ENCODE results near the gene PTPRA.
A peak's percentile ranks its signal among the peaks of the same experiment; 100 is the strongest.
"Not testable (repeated sequence)": the region's sequence is repeated elsewhere in the genome, so short reads cannot be mapped to it uniquely, and the experiment has no call there.

The PTPRA gene, protein sequence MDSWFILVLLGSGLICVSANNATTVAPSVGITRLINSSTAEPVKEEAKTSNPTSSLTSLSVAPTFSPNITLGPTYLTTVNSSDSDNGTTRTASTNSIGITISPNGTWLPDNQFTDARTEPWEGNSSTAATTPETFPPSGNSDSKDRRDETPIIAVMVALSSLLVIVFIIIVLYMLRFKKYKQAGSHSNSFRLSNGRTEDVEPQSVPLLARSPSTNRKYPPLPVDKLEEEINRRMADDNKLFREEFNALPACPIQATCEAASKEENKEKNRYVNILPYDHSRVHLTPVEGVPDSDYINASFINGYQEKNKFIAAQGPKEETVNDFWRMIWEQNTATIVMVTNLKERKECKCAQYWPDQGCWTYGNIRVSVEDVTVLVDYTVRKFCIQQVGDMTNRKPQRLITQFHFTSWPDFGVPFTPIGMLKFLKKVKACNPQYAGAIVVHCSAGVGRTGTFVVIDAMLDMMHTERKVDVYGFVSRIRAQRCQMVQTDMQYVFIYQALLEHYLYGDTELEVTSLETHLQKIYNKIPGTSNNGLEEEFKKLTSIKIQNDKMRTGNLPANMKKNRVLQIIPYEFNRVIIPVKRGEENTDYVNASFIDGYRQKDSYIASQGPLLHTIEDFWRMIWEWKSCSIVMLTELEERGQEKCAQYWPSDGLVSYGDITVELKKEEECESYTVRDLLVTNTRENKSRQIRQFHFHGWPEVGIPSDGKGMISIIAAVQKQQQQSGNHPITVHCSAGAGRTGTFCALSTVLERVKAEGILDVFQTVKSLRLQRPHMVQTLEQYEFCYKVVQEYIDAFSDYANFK

DNA sequence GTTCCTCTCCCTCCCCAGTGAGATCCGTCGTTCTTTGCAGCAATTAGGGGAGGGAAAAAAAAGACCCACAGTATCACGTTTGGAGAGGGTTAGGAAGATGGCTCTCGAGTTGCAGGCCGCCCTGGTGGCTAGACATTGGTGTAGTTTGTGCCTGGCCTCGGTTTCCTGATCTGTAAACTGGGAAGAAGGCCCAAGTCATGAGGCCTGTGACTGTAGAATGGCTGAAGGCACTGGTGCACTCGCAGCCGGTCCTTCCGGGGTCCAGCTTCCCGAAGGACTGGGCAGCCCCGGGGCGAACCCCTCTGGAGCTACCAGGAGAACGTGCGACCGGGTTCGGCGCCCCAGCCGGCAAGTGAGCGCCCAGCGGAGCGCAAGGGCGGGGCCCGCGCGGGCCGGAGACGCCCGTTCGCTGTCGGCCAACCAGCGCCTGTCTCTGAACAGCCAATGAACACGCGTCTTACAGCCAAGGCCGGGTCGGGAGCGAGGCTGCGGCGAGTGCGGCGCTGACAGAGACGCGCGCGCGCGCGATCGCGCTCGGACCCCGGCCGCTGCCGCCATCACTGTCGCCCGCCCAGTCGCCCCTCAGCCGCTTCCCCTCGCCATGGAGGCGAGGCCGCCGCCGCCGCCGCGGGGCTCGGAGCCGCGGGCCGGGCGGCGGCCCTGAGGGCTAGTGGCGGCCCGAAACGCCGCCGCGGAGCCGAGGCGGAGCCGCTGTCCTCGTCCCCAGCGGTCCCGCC is at the start of gene PTPRA:
PTPRA (plus strand) TSS at position 472 of the 737 bp plus-strand sequence. CDS start 90,797 bp downstream, outside the sequence.
- DNase-seq (ENCODE audit: low read depth) = peak; percentile 78

- DNase-seq (ENCODE audit: low read depth) = no peak
These were observed 47.5 kb upstream of the PTPRA start for GRCh38 chr20:2825761-2826160.

- DNase-seq (ENCODE audit: low read depth) = no peak
These were observed 46.6 kb upstream of the PTPRA start for GRCh38 chr20:2826655-2827054.

GRCh38 chr20:2829376-2829775 is 43.9 kb upstream of the PTPRA start:
- no peak for DNase-seq (ENCODE audit: low read depth)

DNA sequence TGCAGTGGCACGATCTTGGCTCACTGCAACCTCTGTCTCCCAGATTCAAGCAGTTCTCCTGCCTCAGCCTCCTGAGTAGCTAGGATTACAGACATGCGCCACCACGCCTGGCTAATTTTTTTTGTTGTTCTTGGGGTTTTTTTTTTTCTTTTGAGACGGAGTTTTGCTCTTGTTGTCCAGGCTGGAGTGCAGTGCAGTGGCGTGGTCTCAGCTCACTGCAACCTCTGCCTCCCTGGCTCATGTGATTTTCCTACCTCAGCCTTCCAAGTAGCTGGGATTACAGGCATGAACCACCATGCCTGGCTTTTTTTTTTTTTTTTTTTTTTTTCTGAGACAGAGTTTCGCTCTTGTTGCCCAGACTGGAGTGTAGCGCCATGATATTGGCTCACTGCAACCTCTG is 42.1 kb upstream of the PTPRA start:
- not testable (repeated sequence) for DNase-seq (ENCODE audit: low read depth)

- no peak for DNase-seq (ENCODE audit: low read depth)
These were observed 39.5 kb upstream of the PTPRA start for GRCh38 chr20:2833761-2834160.

- no peak for DNase-seq (ENCODE audit: low read depth)
These were observed 38.7 kb upstream of the PTPRA start for GRCh38 chr20:2834401-2835110.

DNA sequence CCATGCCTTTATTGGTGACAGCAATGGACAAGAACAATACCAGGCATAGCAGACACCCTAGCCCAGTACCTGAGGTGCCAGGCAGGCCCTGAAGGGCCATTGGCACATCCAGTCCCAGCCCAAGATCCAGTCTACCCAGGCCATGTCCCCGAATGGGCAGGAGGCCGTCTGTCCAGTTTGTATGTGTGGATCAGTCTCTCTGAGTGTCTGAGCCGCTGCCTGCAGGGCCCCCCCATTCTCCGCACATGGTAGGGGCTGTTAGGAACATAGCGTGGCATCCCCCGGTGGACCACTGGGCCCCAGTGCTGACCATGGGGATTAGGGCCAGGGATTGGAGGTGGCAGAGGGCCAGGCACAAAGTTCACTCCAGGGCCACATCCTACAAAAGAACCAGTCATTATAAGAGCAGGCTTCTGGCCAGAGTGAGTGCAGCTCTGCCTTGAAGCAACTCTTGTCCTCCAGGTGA is 37.9 kb upstream of the PTPRA start:
- DNase-seq (ENCODE audit: low read depth) = no peak

GRCh38 chr20:2836035-2836434 is 37.2 kb upstream of the PTPRA start:
- DNase-seq (ENCODE audit: low read depth) = no peak

- DNase-seq (ENCODE audit: low read depth) = no peak
These were observed 35.9 kb upstream of the PTPRA start for GRCh38 chr20:2837221-2837960.

DNA sequence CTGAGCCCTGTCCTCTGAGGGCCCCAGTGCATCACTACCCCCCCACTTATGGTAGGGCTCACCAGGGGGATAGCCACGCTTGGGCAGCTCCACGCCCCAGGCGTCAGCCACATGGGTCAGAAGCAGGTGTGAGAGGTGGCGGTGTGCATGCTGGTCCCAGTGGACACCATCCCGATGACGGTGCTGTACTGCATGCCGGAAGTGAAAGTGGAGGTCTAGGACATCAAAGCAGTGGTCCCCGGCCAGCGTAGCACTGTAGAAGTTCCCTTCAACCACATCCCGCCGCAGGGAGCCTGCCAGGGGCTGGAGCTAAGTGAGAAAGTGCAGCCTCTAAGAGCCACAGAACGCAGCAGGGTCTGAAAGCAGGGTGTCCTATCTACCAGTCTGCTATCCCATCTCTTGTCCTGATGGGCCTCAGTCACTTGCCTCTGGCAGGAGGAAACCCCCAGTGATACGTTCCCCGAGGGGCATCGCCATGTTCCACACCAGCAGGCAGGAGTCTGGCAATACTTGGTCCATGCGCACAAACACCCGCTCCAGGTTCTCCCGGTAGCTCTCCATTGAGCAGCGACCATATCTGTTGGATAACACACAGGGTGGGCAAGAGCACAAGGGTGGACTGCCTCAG is 35.0 kb upstream of the PTPRA start:
- DNase-seq (ENCODE audit: low read depth) = no peak

- DNase-seq (ENCODE audit: low read depth) = no peak
These were observed 34.2 kb upstream of the PTPRA start for GRCh38 chr20:2838847-2839671.

GRCh38 chr20:2839732-2840137 is 33.5 kb upstream of the PTPRA start:
- no peak for DNase-seq (ENCODE audit: low read depth)

DNA sequence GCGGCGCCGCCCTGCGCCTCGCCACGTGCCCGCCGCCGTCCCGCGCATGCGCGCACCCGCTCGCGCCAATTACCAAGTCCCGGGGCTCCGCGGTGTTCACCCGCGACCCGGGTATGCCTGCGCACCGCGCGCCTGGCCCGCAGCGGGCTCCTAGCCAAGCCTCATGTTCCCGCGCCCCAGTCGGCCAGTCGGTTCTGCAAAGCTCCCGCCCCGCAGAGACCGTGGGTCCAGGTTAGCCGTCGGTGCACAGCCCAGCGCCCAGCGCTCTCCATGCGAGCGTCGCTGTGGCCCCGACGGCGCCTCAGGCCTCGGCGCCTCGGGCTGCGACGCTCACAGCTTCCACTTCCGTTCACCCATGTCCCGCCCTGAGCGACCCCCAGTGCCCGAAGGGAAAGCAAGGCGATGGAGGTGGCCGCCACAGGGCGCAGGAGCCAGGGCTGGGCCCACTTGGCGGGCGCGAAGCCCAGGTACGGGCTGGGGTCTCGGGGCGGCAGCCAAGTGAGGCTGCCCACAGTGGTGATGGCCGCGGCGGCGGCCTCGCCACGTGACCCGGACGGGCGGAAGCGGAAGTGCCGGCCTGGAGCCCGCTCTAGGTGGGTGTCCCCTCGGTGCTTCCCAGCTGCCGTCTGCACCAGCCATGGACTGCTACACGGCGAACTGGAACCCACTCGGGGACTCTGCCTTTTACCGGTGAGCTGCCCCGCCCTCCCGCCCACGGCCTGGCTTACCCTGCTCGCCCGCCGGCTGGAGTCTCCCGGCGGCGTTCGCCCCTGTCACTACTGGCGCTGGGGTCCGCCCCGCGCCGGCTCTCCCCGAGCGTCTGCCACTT is 32.9 kb upstream of the PTPRA start, which contains the start of the genes PCED1A and VPS16:
PCED1A (minus strand) TSS at position 518 of the 829 bp plus-strand sequence. CDS start 743 bp downstream, outside the sequence.
VPS16 (plus strand) TSS at position 608 of the 829 bp plus-strand sequence; CDS start at position 638, 30 bp downstream.
- DNase-seq (ENCODE audit: low read depth) = peak; percentile 60

DNA sequence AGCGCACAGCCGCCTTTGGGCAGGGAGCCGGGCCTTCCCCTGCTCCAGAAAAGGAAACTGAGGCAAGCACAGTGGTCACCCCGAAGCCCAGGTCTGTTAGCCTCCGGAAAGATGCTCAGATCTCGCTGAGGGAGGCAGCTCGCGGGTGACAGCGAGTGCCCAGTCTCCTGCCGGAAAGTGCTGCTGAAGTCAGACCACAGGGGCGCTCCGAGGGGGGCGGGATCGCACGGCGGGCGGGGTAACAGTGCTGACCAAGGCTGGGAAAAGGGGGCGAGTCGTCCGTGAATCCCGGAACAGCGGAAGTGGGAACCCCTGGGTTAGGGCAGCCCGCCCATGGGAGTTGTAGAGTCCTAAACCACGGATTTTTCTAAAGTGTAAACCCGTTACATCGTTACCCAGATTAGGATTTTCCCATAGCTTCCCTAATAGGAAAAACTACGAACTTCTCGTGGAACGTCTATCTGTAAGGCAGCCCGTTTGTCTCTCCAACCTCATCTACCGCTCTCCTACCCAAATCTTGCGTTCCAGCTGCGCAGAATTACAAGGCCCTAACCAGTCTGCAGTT is 32.2 kb upstream of the PTPRA start:
- no peak for DNase-seq (ENCODE audit: low read depth)

- no peak for DNase-seq (ENCODE audit: low read depth)
These were observed 27.7 kb upstream of the PTPRA start for GRCh38 chr20:2845607-2846006.

DNA sequence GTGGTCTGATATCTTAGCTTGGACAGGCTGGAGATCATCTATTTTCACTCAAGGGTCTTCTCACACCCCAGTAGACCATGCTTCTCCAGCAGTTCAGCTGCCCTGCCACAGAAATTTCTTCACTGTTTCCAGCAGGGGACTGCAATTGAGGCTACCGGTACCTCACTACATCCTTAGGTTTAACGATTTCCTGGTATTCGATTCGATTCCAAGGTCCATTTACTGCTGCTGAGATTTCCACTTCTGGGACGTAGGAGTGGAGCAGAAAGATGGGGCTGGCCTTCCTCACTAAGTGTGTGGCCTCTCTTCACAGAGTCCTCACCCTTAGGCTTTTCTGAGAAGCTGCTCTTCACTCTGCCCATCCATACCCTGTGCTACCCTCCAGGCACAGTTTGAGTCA is 26.6 kb upstream of the PTPRA start:
- DNase-seq (ENCODE audit: low read depth) = no peak

- no peak for DNase-seq (ENCODE audit: low read depth)
These were observed 25.5 kb upstream of the PTPRA start for GRCh38 chr20:2847802-2848201.

All from fibroblast of the conjunctiva (primary cell).